OCI-LY3 (cell line): ENCODE data around the gene RAP1GAP.

Source experiments
- H2AFZ ChIP-seq: fragments of 200-600, 300-600 bp; shearing (Covaris generic); 2 replicates; pipeline ENCODE4 v1.6.0; 2014; ENCODE audit warnings: antibody characterized with exemption, low read depth, low read length
- H3K27ac ChIP-seq: fragments of 200-600, 300-600 bp; sonication (generic); 2 replicates; pipeline ENCODE4 v1.5.1; 2014; ENCODE audit warnings: mild to moderate bottlenecking, low read length, moderate library complexity, mixed read lengths
- H3K27me3 ChIP-seq: fragments of 200-600, 300-600 bp; sonication (generic); 2 replicates; pipeline ENCODE4 v1.6.1; 2014; ENCODE audit warnings: low read depth, low read length, mixed read lengths
- H3K36me3 ChIP-seq: fragments of 200-600, 300-600 bp; sonication (generic); replicated peaks from 2 replicates; pipeline ENCODE3; 2014; ENCODE audit warnings: low read depth, low read length, mixed read lengths
- H3K4me1 ChIP-seq: fragments of 300-600, 200-600 bp; sonication (generic); 2 replicates; pipeline ENCODE4 v1.6.1; 2014; ENCODE audit warnings: low read length, mixed read lengths
- H3K4me2 ChIP-seq: fragments of 200-600, 300-600 bp; sonication (generic); 2 replicates; pipeline ENCODE4 v1.6.1; 2014; ENCODE audit warnings: low read length, mixed read lengths
- H3K4me3 ChIP-seq: fragments of 300-600, 200-600 bp; sonication (generic); 2 replicates; pipeline ENCODE4 v1.5.1; 2014; ENCODE audit warnings: antibody characterized with exemption, mild to moderate bottlenecking, low read length, moderate library complexity
- H3K79me2 ChIP-seq: fragments of 300-600, 200-600 bp; shearing (Covaris generic); 2 replicates; pipeline ENCODE4 v1.6.1; 2014; ENCODE audit warnings: mild to moderate bottlenecking, low read length, mixed read lengths
- H3K9ac ChIP-seq: fragments of 300-600, 200-600 bp; shearing (Covaris generic); 2 replicates; pipeline ENCODE4 v1.6.0; 2014; ENCODE audit warnings: mild to moderate bottlenecking, low read length, moderate library complexity
- H3K9me3 ChIP-seq: fragments of 200-600, 300-600 bp; shearing (Covaris generic); 2 replicates; pipeline ENCODE4 v1.6.1; 2014; ENCODE audit warnings: low read length, mixed read lengths; ENCODE audit not compliant: insufficient read depth
- H4K20me1 ChIP-seq: fragments of 200-600, 300-600 bp; sonication (generic); 2 replicates; pipeline ENCODE4 v1.6.1; 2016; ENCODE audit warnings: low read length, mixed read lengths; ENCODE audit not compliant: insufficient read depth
- EZH2phosphoT487 ChIP-seq: fragments of 200-600 bp; shearing (Covaris generic); IDR thresholded peaks from 2 replicates; pipeline ENCODE4 v1.6.1; 2018; ENCODE audit warnings: antibody characterized with exemption, mixed run types, low read depth
- TF ChIP-seq, protein P1 (sequence below): fragments of 200-600, 300-600 bp; sonication (generic); IDR thresholded peaks from 2 replicates; pipeline ENCODE4 v1.5.1; 2014; ENCODE audit warnings: antibody characterized with exemption, low read length, low read depth

Gene RAP1GAP

GRCh38 chr1:21579791-21580190 lies 89.4 kb downstream of the RAP1GAP start:
- Histone ChIP-seq H3K79me2 (no peaks in the 10 kb centered on the region), H4K20me1 (no peaks in the 10 kb centered on the region), H3K4me1 (no peaks in the 10 kb centered on the region), H3K9me3 (no peaks in the 10 kb centered on the region), H3K27me3 (0 out of 2 replicates have a peak, but pooled peaks cover under 1% of the 10 kb centered on the region), H2AFZ (no peak overlapping the region), H3K4me3 (no peak overlapping the region), H3K27ac (no peak overlapping the region), H3K36me3 (no peaks in the 10 kb centered on the region), H3K4me2 (no peak overlapping the region), H3K9ac (no peak overlapping the region)
- TF ChIP-seq, protein P1, sequence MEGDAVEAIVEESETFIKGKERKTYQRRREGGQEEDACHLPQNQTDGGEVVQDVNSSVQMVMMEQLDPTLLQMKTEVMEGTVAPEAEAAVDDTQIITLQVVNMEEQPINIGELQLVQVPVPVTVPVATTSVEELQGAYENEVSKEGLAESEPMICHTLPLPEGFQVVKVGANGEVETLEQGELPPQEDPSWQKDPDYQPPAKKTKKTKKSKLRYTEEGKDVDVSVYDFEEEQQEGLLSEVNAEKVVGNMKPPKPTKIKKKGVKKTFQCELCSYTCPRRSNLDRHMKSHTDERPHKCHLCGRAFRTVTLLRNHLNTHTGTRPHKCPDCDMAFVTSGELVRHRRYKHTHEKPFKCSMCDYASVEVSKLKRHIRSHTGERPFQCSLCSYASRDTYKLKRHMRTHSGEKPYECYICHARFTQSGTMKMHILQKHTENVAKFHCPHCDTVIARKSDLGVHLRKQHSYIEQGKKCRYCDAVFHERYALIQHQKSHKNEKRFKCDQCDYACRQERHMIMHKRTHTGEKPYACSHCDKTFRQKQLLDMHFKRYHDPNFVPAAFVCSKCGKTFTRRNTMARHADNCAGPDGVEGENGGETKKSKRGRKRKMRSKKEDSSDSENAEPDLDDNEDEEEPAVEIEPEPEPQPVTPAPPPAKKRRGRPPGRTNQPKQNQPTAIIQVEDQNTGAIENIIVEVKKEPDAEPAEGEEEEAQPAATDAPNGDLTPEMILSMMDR = no peak
- TF ChIP-seq EZH2phosphoT487 = no peak

GRCh38 chr1:21577933-21578332 lies 91.2 kb downstream of the RAP1GAP start:
- H3K36me3 ChIP-seq = no peaks in the 10 kb centered on the region
- no peaks in the 10 kb centered on the region for H3K9me3 ChIP-seq
- no peaks in the 10 kb centered on the region for H3K27me3 ChIP-seq
- H3K4me1 ChIP-seq = no peaks in the 10 kb centered on the region
- no peak overlapping the region for H3K9ac ChIP-seq
- H3K27ac ChIP-seq = no peak overlapping the region
- no peak overlapping the region for H3K4me2 ChIP-seq
- H3K79me2 ChIP-seq = no peaks in the 10 kb centered on the region
- no peaks in the 10 kb centered on the region for H4K20me1 ChIP-seq
- H2AFZ ChIP-seq = no peak overlapping the region
- H3K4me3 ChIP-seq = no peak overlapping the region
- TF ChIP-seq, protein P1 = no peak
- TF ChIP-seq EZH2phosphoT487 = no peak

GRCh38 chr1:21577324-21577723 lies 91.8 kb downstream of the RAP1GAP start:
- TF ChIP-seq, protein P1 = no peak
- TF ChIP-seq EZH2phosphoT487 = no peak
- Histone ChIP-seq H3K9me3 (no peaks in the 10 kb centered on the region), H4K20me1 (no peaks in the 10 kb centered on the region), H3K27me3 (no peaks in the 10 kb centered on the region), H3K79me2 (no peaks in the 10 kb centered on the region), H3K36me3 (no peaks in the 10 kb centered on the region), H3K27ac (no peak overlapping the region), H3K4me3 (no peak overlapping the region), H3K4me1 (no peaks in the 10 kb centered on the region), H2AFZ (no peak overlapping the region), H3K4me2 (no peak overlapping the region), H3K9ac (no peak overlapping the region)

- Histone ChIP-seq H3K36me3 (no peaks in the 10 kb centered on the region), H3K27me3 (no peaks in the 10 kb centered on the region), H3K9ac (no peak overlapping the region), H3K9me3 (no peaks in the 10 kb centered on the region), H3K4me2 (no peak overlapping the region), H3K4me1 (no peaks in the 10 kb centered on the region), H3K4me3 (no peak overlapping the region), H3K27ac (no peak overlapping the region), H2AFZ (no peak overlapping the region), H4K20me1 (no peaks in the 10 kb centered on the region), H3K79me2 (no peaks in the 10 kb centered on the region)
- TF ChIP-seq, protein P1 = no peak
- no peak for TF ChIP-seq EZH2phosphoT487
These were observed 92.4 kb downstream of the RAP1GAP start for GRCh38 chr1:21576798-21577187.
